Measurements from ENCODE around the gene CASQ2. TPM values are rescaled to one million over a fixed set of nuclear protein-coding genes. Genes with fewer than 3 reads are reported as not detected.

Gene CASQ2
- polyA plus RNA-seq, 1 experiment, result not detected

DNA sequence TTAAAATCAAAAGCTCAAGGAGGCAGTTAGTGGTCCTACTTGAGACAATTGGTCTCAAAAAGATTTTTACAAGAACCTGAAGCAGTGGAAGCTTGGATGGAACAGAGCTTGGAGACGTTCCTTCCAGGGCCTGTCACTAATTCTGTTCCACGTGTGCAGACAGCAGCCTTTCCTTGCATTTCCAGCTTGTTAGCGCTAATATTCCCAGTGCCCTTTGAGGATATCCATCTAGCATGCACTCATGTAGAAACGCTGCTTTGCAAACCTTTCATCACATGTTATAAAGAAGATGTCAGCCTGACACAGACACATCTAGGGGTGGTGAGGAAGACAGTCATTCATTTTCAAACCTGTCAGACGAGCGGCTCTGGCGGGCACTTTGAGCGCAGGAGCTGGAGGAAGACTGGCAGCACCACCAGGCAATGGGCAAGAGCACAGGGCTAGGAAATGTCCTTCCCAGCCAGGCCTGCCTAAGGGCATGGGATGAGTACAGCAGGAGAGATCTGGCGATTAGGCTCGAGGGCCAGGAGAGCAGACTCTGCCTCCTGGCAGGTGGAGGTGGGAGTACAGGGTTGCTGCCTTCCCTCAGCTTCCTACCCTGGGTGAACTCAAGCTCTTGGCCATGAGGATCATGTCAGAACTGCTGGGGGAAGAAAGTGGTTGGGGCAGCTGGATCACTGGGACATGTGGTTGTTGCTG is 55.5 kb downstream of the CASQ2 start:
- peaks cover 14% of the 10 kb centered on the region for H3K27me3 ChIP-seq (ENCODE audit: control insufficient read depth, insufficient read depth, low read length)
- no peaks in the 10 kb centered on the region for H3K9me3 ChIP-seq (ENCODE audit: control insufficient read depth, insufficient read depth, low read length)
- TF ChIP-seq, protein P1, sequence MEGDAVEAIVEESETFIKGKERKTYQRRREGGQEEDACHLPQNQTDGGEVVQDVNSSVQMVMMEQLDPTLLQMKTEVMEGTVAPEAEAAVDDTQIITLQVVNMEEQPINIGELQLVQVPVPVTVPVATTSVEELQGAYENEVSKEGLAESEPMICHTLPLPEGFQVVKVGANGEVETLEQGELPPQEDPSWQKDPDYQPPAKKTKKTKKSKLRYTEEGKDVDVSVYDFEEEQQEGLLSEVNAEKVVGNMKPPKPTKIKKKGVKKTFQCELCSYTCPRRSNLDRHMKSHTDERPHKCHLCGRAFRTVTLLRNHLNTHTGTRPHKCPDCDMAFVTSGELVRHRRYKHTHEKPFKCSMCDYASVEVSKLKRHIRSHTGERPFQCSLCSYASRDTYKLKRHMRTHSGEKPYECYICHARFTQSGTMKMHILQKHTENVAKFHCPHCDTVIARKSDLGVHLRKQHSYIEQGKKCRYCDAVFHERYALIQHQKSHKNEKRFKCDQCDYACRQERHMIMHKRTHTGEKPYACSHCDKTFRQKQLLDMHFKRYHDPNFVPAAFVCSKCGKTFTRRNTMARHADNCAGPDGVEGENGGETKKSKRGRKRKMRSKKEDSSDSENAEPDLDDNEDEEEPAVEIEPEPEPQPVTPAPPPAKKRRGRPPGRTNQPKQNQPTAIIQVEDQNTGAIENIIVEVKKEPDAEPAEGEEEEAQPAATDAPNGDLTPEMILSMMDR (IDR thresholded peaks at IDR 0.05; ENCODE audit: low read depth, low read length), result no peak
- ChIA-PET CTCF (interaction anchor here (0.7 to 3.1 kb wide), 3 partner anchors 52 to 98 kb away, joined by 3 to 10 read pairs (median 3); no protein-coding TSS in a partner anchor), POLR2A (no interaction called here)
- H3K4me3 ChIP-seq (ENCODE audit: low read depth, low read length), result no peak overlapping the region
- no peak for DNase-seq (ENCODE audit: low read depth, low spot score)
- H3K27ac ChIP-seq (ENCODE audit: low read depth, low read length), result no peak overlapping the region

DNA sequence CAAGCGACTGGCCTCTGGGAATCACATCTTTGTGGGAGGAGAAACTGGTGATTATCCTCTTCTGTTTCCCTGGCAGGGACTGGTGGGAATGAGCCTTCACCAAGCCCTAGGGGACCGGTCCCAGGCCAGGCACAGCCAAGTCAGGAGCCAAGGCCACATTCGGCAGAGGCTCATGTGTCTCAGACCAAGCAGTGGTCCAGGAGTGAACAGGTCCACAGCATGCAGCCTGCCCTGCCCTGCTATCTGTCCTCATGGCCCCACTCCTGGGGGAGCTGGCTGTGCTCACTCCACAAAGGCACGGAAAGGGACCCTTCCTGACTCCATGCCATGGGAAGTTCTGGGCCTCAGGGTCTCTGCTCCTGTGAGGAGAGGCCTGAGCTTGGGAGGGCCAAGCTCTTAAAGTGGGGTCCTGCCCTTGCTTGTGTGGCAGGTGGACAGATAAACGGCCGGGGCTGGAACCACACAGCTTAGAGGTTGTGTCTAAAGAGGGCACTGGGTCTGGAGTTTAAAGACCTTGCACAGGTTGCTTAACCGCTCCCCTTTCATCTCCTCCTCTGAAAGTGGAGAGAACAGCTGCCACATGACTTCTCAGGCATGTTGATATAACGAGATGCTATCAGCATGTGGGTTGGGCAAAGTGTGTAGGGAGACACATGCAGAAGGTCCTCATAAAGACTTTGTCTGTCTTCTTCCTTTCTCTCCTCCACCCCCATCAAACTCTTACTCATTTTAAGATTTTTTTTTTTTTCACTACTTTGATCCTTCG is 57.5 kb downstream of the CASQ2 start:
- Histone ChIP-seq H3K27ac (ENCODE audit: low read depth, low read length) (no peak overlapping the region), H3K27me3 (ENCODE audit: control insufficient read depth, insufficient read depth, low read length) (peaks cover 14% of the 10 kb centered on the region), H3K4me3 (ENCODE audit: low read depth, low read length) (no peak overlapping the region), H3K9me3 (ENCODE audit: control insufficient read depth, insufficient read depth, low read length) (no peaks in the 10 kb centered on the region)
- TF ChIP-seq, protein P1 (IDR thresholded peaks at IDR 0.05; ENCODE audit: low read depth, low read length), result no peak
- POLR2A ChIA-PET, result interaction anchor here (0.6 kb wide), 1 partner anchor 28 kb away, joined by 4 read pairs; no protein-coding TSS in a partner anchor
- CTCF ChIA-PET, result no interaction called here
- no peak for DNase-seq (ENCODE audit: low read depth, low spot score)

DNA sequence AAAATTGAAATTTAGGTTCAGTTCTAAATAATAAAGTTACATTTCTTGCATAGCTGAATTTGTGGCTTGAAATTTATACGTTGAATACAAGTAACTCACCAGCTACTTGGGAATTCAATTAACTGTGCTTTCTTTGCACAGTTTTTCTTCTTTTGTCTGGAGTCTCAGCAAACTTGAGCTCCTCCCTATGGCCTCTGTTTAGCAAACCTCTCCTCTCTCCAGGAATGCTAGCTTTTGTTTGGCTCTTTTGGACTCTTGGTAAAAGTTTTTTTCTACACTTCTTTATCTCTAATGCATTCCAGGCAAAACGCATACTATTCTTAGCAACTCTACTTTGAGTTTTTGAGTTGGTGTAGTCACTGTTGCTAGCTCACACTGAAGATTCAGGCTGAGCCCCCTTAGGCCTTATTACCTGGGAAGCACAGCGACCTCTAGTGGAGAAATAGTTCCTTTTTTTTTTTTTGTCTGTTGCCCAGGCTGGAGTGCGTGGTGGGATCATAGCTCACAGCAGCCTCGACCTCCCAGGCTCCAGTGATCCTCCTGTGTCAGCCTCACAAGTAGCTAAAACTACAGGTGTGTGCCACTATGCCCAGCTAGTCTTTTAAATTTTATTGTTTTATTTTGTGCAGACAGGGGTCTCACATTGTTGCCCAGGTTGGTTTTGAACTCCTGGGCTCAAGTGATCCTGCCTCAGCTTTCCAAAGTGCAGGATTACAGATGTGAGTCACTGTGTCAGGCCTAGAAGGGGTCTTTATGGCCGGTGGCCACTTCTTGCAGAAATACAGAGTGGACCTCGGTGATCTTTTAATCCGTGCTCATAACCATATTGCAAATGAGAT is 61.7 kb downstream of the CASQ2 start:
- ChIA-PET POLR2A (interaction anchor here (0.5 to 0.7 kb wide), 2 partner anchors 46 to 99 kb away, joined by 3 to 4 read pairs; no protein-coding TSS in a partner anchor), CTCF (interaction anchor here (0.5 to 4.5 kb wide), 72 partner anchors 8 to 1432 kb away, joined by 3 to 97 read pairs (median 5); partner anchors contain the start of gene VANGL1)
- no peaks in the 10 kb centered on the region for H3K9me3 ChIP-seq (ENCODE audit: control insufficient read depth, insufficient read depth, low read length)
- H3K27me3 ChIP-seq (ENCODE audit: control insufficient read depth, insufficient read depth, low read length), result peaks cover 9% of the 10 kb centered on the region
- no peak overlapping the region for H3K4me3 ChIP-seq (ENCODE audit: low read depth, low read length)
- peak; percentile 26 for DNase-seq (ENCODE audit: low read depth, low spot score)
- TF ChIP-seq, protein P1 (IDR thresholded peaks at IDR 0.05; ENCODE audit: low read depth, low read length), result peak; percentile 74
- H3K27ac ChIP-seq (ENCODE audit: low read depth, low read length), result no peak overlapping the region

DNA sequence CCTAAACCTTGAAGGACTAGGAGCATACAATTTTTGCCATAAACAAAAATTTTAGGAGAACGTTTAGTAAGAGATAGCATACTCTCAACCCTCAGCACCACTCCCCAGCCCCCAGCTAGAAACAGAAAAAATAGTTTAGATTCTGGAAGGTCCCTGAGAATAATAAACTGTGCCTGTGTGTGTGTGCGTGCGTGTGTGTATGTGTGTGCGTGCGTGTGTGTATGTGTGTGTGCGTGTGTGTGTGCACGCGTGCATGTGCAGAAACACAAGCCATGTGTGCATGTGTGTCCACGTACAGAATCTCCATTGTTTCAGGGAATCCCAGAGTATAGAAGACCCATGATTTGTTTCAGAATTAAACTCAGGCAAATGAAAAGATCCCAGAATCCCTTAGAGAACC is 62.6 kb downstream of the CASQ2 start:
- Histone ChIP-seq H3K9me3 (ENCODE audit: control insufficient read depth, insufficient read depth, low read length) (no peaks in the 10 kb centered on the region), H3K27ac (ENCODE audit: low read depth, low read length) (no peak overlapping the region), H3K4me3 (ENCODE audit: low read depth, low read length) (no peak overlapping the region), H3K27me3 (ENCODE audit: control insufficient read depth, insufficient read depth, low read length) (peaks cover 6% of the 10 kb centered on the region)
- no peak for DNase-seq (ENCODE audit: low read depth, low spot score)
- ChIA-PET CTCF (interaction anchor here (0.7 to 4.5 kb wide), 47 partner anchors 7 to 620 kb away, joined by 3 to 97 read pairs (median 12); no protein-coding TSS in a partner anchor), POLR2A (interaction anchor here (0.5 kb wide), 1 partner anchor 98 kb away, joined by 4 read pairs; no protein-coding TSS in a partner anchor)
- TF ChIP-seq, protein P1 (IDR thresholded peaks at IDR 0.05; ENCODE audit: low read depth, low read length), result no peak

All from AG04450 (cell line).